GM19351 (cell line): ENCODE results near the gene ANKUB1.

ENCODE experiments used
- ATAC-seq: cut with Tn5 transposase; IDR thresholded peaks from one replicate; pipeline ENCODE4 v1.9.1; 2021; ENCODE audit warnings: mild to moderate bottlenecking, moderate library complexity; ENCODE audit not compliant: unreplicated experiment

Gene ANKUB1

GRCh38 chr3:149809699-149810098, 17.3 kb upstream of the ANKUB1 start:
- no peak for ATAC-seq

DNA sequence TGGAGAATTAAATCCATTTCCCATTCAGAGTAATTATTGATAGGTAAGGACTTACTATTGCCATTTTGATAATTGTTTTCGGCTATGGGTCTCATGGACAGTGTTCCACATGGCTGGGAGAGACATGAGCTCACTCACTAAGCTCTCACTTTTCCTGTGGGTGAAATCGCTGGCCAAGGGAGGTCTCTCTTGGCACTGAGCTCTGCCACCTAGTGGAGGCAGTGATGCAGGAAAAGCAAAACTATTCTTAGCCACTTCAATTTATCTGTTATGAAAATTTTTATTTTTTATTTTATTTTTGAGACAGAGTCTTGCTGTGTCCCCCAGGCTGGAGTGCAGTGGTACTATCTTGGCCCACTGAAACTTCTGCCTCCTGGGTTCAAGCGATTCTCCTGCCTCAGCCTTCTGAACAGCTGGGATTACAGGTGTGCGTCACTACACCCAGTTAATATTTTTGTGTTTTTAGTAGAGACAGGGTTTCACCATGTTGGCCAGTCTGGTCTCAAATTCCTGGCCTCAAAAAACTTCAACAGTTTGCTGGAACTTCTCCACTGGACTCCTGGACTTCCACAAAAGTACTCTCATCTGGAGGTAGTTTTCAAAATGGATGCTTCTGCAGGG, 16.0 kb upstream of the ANKUB1 start:
- no peak for ATAC-seq

DNA sequence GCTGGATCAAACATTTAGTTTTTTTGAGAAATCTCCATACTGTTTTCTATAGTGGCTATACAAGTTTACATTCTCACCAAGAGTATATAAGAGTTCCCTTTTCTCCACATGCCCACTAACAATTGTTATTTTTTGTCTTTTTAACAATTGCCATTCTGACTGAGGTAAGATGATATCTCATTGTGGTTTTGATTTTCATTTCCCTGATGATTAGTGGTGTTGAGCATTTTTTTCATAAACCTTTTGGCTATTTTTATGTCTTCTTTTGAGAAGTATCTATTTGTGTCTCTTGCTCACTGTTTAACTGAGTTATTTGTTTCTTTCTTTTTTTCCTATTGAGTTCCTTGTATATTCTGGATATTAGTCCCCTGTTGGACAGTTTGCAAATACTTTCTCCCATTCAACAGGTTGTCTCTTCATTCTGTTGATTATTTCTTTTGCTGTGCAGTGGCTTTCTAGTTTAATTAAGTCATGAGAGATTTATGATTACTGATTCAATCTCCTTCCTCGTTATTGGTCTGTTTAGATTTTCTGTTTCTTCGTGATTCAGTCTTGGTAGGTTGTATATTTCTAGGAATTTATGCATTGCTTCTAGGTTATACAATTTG, 13.9 kb upstream of the ANKUB1 start:
- ATAC-seq, result no peak

GRCh38 chr3:149801639-149802038, 9.3 kb upstream of the ANKUB1 start:
- ATAC-seq, result no peak

DNA sequence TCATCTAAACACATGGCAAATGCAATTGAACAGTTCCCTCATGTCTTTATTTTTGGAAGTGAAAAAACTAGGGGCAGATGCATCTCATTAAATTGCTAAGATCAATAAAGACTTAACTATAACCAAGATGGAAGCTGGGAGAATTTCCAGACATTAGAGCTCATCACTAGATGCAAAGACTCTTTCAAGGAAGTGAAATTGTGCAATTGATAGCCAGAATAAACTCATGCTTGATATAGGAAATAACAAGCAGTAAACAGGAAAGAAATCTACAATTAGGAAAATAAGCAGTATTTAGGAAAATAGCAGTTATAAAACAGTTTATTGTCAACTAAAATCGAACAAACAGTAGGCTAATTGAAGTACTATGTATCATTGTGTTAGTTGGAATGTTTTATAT, 8.8 kb upstream of the ANKUB1 start:
- no peak for ATAC-seq

- no peak for ATAC-seq
Observed at GRCh38 chr3:149800693-149801092, 8.3 kb upstream of the ANKUB1 start.

GRCh38 chr3:149796026-149796425, 3.7 kb upstream of the ANKUB1 start:
- ATAC-seq, result no peak

DNA sequence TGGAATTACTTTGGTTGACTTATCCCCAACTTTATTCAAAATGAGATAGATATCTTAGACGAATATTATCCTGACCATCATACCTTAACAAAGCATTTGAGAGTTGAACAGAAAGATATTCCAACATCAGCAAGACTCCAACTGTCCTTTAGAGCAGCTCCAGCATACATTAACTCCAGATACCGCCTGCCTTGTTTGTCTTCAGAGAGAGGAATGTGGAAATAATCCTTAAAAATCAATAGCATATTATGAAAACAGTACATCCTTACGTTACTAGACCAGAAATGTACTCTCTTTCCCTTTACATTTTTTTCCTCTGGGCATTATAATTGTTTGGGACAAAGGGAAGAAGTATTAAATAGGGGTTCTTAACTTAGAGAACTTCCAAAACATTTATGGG, 1.7 kb downstream of the ANKUB1 start:
- no peak for ATAC-seq

DNA sequence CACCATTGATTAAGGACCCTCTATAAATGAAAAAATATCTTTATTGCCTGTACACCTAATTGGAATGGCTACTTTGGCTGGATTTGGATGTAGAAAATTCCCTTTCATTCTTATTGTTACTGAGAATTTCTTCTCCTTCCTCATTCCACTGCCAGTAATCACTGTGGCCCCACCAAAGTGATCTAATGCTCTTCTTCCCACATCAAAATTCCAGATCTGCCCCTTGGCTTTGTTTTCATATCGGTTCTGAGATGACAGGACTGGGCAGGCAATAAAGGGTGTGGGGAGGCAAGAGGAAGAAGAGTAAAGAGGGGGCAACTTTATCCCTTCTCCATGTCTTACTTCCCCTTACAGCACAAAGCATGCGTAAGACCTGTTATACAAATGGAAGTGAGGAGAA, 2.1 kb downstream of the ANKUB1 start:
- no peak for ATAC-seq

DNA sequence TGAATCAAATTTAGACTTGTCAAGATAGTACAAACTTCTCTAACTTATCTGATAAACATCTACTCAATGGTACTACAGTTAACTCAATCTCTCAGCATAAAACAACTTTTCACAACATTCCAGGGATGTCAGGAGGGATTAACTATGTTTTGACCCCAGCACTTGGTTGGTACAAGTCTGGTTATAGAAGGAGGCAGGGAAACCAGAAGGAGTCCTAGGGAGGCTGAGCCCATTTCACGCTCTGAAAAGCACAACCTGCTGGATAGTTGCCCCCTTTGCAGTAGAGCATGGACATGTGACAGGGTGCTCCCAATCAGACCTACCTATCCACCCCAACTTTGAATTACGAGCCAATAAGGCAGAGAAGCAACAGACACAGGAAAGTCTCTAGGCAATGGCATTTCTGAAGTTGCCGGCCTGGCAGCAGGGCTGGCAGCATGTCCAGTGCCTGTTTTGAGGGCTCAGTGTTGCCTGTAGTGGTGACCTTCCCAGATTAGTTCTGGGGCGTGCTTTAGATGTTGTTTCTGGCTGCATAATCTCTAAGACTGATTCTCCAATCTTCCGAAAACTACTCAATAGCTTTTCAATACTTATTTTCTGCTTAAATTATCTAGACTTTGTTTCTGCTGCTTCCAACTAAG, 8.2 kb downstream of the ANKUB1 start:
- no peak for ATAC-seq

DNA sequence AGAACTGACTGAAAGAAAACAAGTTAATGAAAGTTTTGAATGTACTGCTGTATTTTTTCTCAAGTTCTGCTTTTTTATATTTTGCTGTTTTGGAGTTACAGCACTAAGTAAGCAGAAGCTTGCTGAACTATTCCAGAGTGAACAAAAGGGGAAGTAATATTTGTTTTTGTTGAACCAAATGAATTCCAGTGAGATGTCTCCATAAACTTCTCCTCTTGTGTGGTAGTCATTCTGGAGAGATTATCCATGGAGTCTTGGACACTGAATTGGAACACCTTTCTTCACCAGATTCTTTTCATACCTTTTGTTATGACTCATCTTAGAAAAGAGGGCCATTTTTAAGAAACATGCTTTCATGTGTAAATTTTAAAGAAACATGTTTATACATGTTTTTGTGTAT, 8.8 kb downstream of the ANKUB1 start:
- no peak for ATAC-seq

GRCh38 chr3:149781741-149782140, 10.6 kb downstream of the ANKUB1 start:
- ATAC-seq, result no peak

GRCh38 chr3:149781211-149781610, 11.1 kb downstream of the ANKUB1 start:
- ATAC-seq, result no peak

GRCh38 chr3:149777414-149778214, 14.7 kb downstream of the ANKUB1 start:
- ATAC-seq, result no peak

DNA sequence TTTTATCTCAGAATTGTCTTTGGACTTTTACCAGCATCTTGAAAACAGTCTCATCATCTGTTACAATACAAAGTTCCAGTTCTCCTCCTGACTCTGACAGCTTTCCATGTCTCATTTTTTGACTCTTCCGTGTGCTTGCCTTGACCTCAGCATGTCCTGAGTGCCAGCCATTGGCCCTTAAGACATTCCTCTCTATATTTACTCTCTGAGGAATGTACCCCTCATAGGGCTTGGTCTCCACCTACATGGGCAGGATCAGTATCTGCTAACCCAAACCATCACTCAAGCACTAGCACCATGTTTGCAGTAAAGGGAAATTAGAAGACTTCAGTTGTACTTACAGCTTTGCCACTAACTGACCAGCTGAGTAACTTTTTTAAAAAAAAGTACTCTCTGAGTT, 16.2 kb downstream of the ANKUB1 start:
- ATAC-seq, result no peak

- no peak for ATAC-seq
Observed at GRCh38 chr3:149772861-149773260, 19.5 kb downstream of the ANKUB1 start.

- no peak for ATAC-seq
Observed at GRCh38 chr3:149771652-149772271, 20.6 kb downstream of the ANKUB1 start.

GRCh38 chr3:149770246-149770645, 22.1 kb downstream of the ANKUB1 start:
- ATAC-seq, result no peak

GRCh38 chr3:149768704-149769103, 23.6 kb downstream of the ANKUB1 start:
- no peak for ATAC-seq

DNA sequence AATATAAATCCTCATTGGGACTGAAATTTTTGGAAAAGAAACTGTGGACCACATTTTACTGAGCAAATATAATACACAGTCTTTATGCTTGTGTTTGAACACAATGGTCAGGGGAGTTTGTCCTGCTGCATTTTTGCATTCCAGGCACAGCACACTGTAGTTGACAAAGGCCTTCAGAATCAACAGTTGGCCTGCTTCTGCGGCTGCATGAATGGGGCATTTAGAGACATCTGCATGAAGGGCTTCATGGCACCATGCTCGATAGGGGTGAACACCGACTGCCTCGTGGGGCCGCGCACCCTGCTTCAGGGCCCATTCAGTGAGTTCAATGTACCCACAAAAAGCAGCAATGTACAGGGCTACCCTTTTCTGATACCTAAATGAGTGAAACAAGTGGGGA, 24.6 kb downstream of the ANKUB1 start:
- no peak for ATAC-seq

GRCh38 chr3:149765762-149766334, 26.5 kb downstream of the ANKUB1 start:
- ATAC-seq, result no peak
